CD1c-positive myeloid dendritic cell (primary cell): ENCODE measurements around the gene AUH.
A peak's percentile ranks its signal among the peaks of the same experiment; 100 is the strongest.

Experiments
- DNase-seq: peaks from one replicate; pipeline ENCODE4 v3.0.0-alpha.2; 2016; ENCODE audit errors: extremely low spot score

Gene AUH

GRCh38 chr9:91338681-91339080, 23.0 kb downstream of the AUH start:
- DNase-seq: no peak

- no peak for DNase-seq
Observed at GRCh38 chr9:91336786-91337185, 24.9 kb downstream of the AUH start.

GRCh38 chr9:91334053-91334452, 27.7 kb downstream of the AUH start:
- no peak for DNase-seq

GRCh38 chr9:91333551-91333950, 28.2 kb downstream of the AUH start:
- no peak for DNase-seq

GRCh38 chr9:91332546-91333231, 29.0 kb downstream of the AUH start:
- DNase-seq: peak; percentile 82

GRCh38 chr9:91331849-91332248, 29.9 kb downstream of the AUH start:
- no peak for DNase-seq

GRCh38 chr9:91328186-91328585, 33.5 kb downstream of the AUH start:
- no peak for DNase-seq

- no peak for DNase-seq
Observed at GRCh38 chr9:91321691-91322090, 40.0 kb downstream of the AUH start.

GRCh38 chr9:91320299-91320698, 41.4 kb downstream of the AUH start:
- no peak for DNase-seq

GRCh38 chr9:91316093-91316492, 45.6 kb downstream of the AUH start:
- no peak for DNase-seq

- DNase-seq: no peak
Observed at GRCh38 chr9:91315191-91315590, 46.5 kb downstream of the AUH start.

- DNase-seq: no peak
Observed at GRCh38 chr9:91312717-91313325, 48.9 kb downstream of the AUH start.

GRCh38 chr9:91310037-91310436, 51.7 kb downstream of the AUH start:
- DNase-seq: no peak

- no peak for DNase-seq
Observed at GRCh38 chr9:91308191-91308590, 53.5 kb downstream of the AUH start.

GRCh38 chr9:91307279-91307678, 54.4 kb downstream of the AUH start:
- DNase-seq: no peak

GRCh38 chr9:91306296-91306630, 55.5 kb downstream of the AUH start:
- DNase-seq: no peak

- DNase-seq: peak; percentile 44
Observed at GRCh38 chr9:91305596-91306295, 56.0 kb downstream of the AUH start.

GRCh38 chr9:91303741-91304415, 57.8 kb downstream of the AUH start:
- no peak for DNase-seq

- peak; percentile 81 for DNase-seq
Observed at GRCh38 chr9:91302831-91303230, 58.9 kb downstream of the AUH start.

- DNase-seq: no peak
Observed at GRCh38 chr9:91301161-91301560, 60.6 kb downstream of the AUH start.

- peak; percentile 64 for DNase-seq
Observed at GRCh38 chr9:91298311-91298710, 63.4 kb downstream of the AUH start.

- DNase-seq: no peak
Observed at GRCh38 chr9:91297306-91297705, 64.4 kb downstream of the AUH start.

- DNase-seq: no peak
Observed at GRCh38 chr9:91296354-91296753, 65.4 kb downstream of the AUH start.
